Fibroblast of skin of scalp (primary cell): ENCODE results near the gene PTCD2.
"Not testable (repeated sequence)": the region's sequence is repeated elsewhere in the genome, so short reads cannot be mapped to it uniquely, and the experiment has no call there.

Source experiments
- DNase-seq: peaks from one replicate; pipeline ENCODE4 v3.0.0-alpha.2; 2013

The PTCD2 gene

GRCh38 chr5:72383280-72383679, 63.1 kb downstream of the PTCD2 start:
- peak; percentile 79 for DNase-seq

- peak; percentile 41 for DNase-seq
Measured at GRCh38 chr5:72383726-72384125, 63.6 kb downstream of the PTCD2 start.

GRCh38 chr5:72386639-72387038, 66.5 kb downstream of the PTCD2 start:
- no peak for DNase-seq

- peak; percentile 86 for DNase-seq
Measured at GRCh38 chr5:72387985-72388384, 67.8 kb downstream of the PTCD2 start.

GRCh38 chr5:72388646-72389045, 68.5 kb downstream of the PTCD2 start:
- DNase-seq = no peak

GRCh38 chr5:72390836-72391235, 70.7 kb downstream of the PTCD2 start:
- DNase-seq = peak; percentile 20

- DNase-seq = no peak
Measured at GRCh38 chr5:72392326-72392733, 72.2 kb downstream of the PTCD2 start.

GRCh38 chr5:72393052-72393451, 72.9 kb downstream of the PTCD2 start:
- DNase-seq = no peak

GRCh38 chr5:72394688-72395087, 74.5 kb downstream of the PTCD2 start:
- DNase-seq = peak; percentile 20

GRCh38 chr5:72397836-72398235, 77.7 kb downstream of the PTCD2 start:
- DNase-seq = no peak

GRCh38 chr5:72400950-72401349, 80.8 kb downstream of the PTCD2 start:
- DNase-seq = no peak

- peak; percentile 67 for DNase-seq
Measured at GRCh38 chr5:72402381-72402890, 82.3 kb downstream of the PTCD2 start.

GRCh38 chr5:72402959-72403628, 82.9 kb downstream of the PTCD2 start:
- DNase-seq = no peak

GRCh38 chr5:72404771-72405170, 84.6 kb downstream of the PTCD2 start:
- DNase-seq = not testable (repeated sequence)

GRCh38 chr5:72407078-72407477, 86.9 kb downstream of the PTCD2 start:
- no peak for DNase-seq

- DNase-seq = peak; percentile 35
Measured at GRCh38 chr5:72407541-72407940, 87.4 kb downstream of the PTCD2 start.

- DNase-seq = no peak
Measured at GRCh38 chr5:72408127-72408526, 88.0 kb downstream of the PTCD2 start.

GRCh38 chr5:72408603-72409002, 88.4 kb downstream of the PTCD2 start:
- DNase-seq = no peak

GRCh38 chr5:72410688-72411295, 90.6 kb downstream of the PTCD2 start:
- DNase-seq = peak; percentile 61

- peak; percentile 89 for DNase-seq
Measured at GRCh38 chr5:72412283-72413055, 92.3 kb downstream of the PTCD2 start.

- DNase-seq = no peak
Measured at GRCh38 chr5:72415616-72416325, 95.6 kb downstream of the PTCD2 start.

- no peak for DNase-seq
Measured at GRCh38 chr5:72417333-72418062, 97.3 kb downstream of the PTCD2 start.
